Activated CD8-positive, alpha-beta T cell treated with anti-CD3 and anti-CD28 coated beads, Interleukin-2, amount 10 ng/mL, durations not matched to agents 7 days and 5 days (primary cell): Measurements from ENCODE around the gene CSNK2A1. TPM values are rescaled to one million over a fixed set of nuclear protein-coding genes. Genes with fewer than 3 reads are reported as not detected.
"Not testable (repeated sequence)": the region's sequence is repeated elsewhere in the genome, so short reads cannot be mapped to it uniquely, and the experiment has no call there.

ENCODE experiments used
- ATAC-seq: fragments of 150-1000 bp; cut with Tn5 transposase; one replicate; pipeline ENCODE4 v1.10.0; 2021; ENCODE audit warnings: moderate library complexity
- CTCF ChIA-PET: fragments of 350-600 bp; sonication (Branson Sonifier 250); formaldehyde crosslinking; loops from one replicate; lab custom pipeline; 2021; ENCODE audit warnings: antibody characterized with exemption; lab: Charles Lee
- POLR2A ChIA-PET: fragments of 350-600 bp; sonication (Branson Sonifier 250); formaldehyde crosslinking; loops from one replicate; lab custom pipeline; 2021; ENCODE audit warnings: antibody characterized with exemption; lab: Charles Lee
- DNase-seq: peaks from one replicate; pipeline ENCODE4 v3.0.0-alpha.2; 2020
- H3K27ac Mint-ChIP-seq: one replicate; pipeline ENCODE4 v1.8.0; 2021; ENCODE audit warnings: mild to moderate bottlenecking, mixed read lengths
- H3K27me3 Mint-ChIP-seq: one replicate; pipeline ENCODE4 v1.8.0; 2021; ENCODE audit warnings: low read depth, mixed read lengths
- H3K36me3 Mint-ChIP-seq: one replicate; pipeline ENCODE4 v1.8.0; 2021; ENCODE audit warnings: low read depth, mixed read lengths
- H3K4me1 Mint-ChIP-seq: one replicate; pipeline ENCODE4 v1.8.0; 2021; ENCODE audit warnings: low read depth, mixed read lengths
- H3K4me3 Mint-ChIP-seq: one replicate; pipeline ENCODE4 v1.8.0; 2021; ENCODE audit warnings: mild to moderate bottlenecking, mixed read lengths
- H3K9me3 Mint-ChIP-seq: one replicate; pipeline ENCODE4 v1.8.0; 2022; ENCODE audit warnings: mixed read lengths; ENCODE audit not compliant: insufficient read depth
- total RNA-seq, 2 experiments: library from RNA; stranded (reverse); gene quantifications; one replicate each; pipeline ENCODE4 v1.2.3, GENCODE V29; 2021

Gene CSNK2A1
- 100 to 1,000 TPM; 116 to 121 TPM for total RNA-seq

- ATAC-seq: peak; percentile 97
- H3K4me1 Mint-ChIP-seq: peaks cover 42% of the 10 kb centered on the region
- POLR2A ChIA-PET: interaction anchor here (1.0 to 2.0 kb wide), 6 partner anchors 12 to 290 kb away, joined by 3 to 8 read pairs (median 3); partner anchors contain the start of gene FAM110A
- H3K27ac Mint-ChIP-seq: peak within 1 kb of the TSS; percentile 94
- H3K27me3 Mint-ChIP-seq: peaks cover 8% of the 10 kb centered on the region
- peaks cover 45% of the 10 kb centered on the region for H3K36me3 Mint-ChIP-seq
- peak within 1 kb of the TSS; percentile 81 for H3K4me3 Mint-ChIP-seq
- H3K9me3 Mint-ChIP-seq: peaks cover 3% of the 10 kb centered on the region
- DNase-seq: peak; percentile 97
- CTCF ChIA-PET: interaction anchor here (1.1 to 2.5 kb wide), 6 partner anchors 18 to 212 kb away, joined by 3 to 11 read pairs (median 4); no protein-coding TSS in a partner anchor
Observed at GRCh38 chr20:543369-544152, at the start of gene CSNK2A1. CSNK2A1 (minus strand) TSS chr20:543790; CDS start chr20:508551, 35,239 bp downstream.

GRCh38 chr20:592506-592905 lies 48.9 kb upstream of the CSNK2A1 start:
- H3K4me3 Mint-ChIP-seq: no peak overlapping the region
- DNase-seq: no peak
- ChIA-PET POLR2A (no interaction called here), CTCF (no interaction called here)
- peaks cover 2% of the 10 kb centered on the region for H3K27me3 Mint-ChIP-seq
- H3K9me3 Mint-ChIP-seq: no peaks in the 10 kb centered on the region
- H3K36me3 Mint-ChIP-seq: no peaks in the 10 kb centered on the region
- no peaks in the 10 kb centered on the region for H3K4me1 Mint-ChIP-seq
- no peak overlapping the region for H3K27ac Mint-ChIP-seq
- ATAC-seq: no peak

GRCh38 chr20:591941-592340 lies 48.4 kb upstream of the CSNK2A1 start:
- ATAC-seq: no peak
- no peak overlapping the region for H3K4me3 Mint-ChIP-seq
- H3K4me1 Mint-ChIP-seq: no peaks in the 10 kb centered on the region
- no peak for DNase-seq
- ChIA-PET CTCF (no interaction called here), POLR2A (no interaction called here)
- H3K9me3 Mint-ChIP-seq: no peaks in the 10 kb centered on the region
- H3K36me3 Mint-ChIP-seq: no peaks in the 10 kb centered on the region
- peaks cover 2% of the 10 kb centered on the region for H3K27me3 Mint-ChIP-seq
- no peak overlapping the region for H3K27ac Mint-ChIP-seq

- peaks cover 1% of the 10 kb centered on the region for H3K27me3 Mint-ChIP-seq
- no peak overlapping the region for H3K4me3 Mint-ChIP-seq
- no peaks in the 10 kb centered on the region for H3K4me1 Mint-ChIP-seq
- CTCF ChIA-PET: no interaction called here
- H3K9me3 Mint-ChIP-seq: no peaks in the 10 kb centered on the region
- ATAC-seq: no peak
- H3K36me3 Mint-ChIP-seq: no peaks in the 10 kb centered on the region
- H3K27ac Mint-ChIP-seq: no peak overlapping the region
- no peak for DNase-seq
- POLR2A ChIA-PET: no interaction called here
Observed at GRCh38 chr20:588932-589672, 45.5 kb upstream of the CSNK2A1 start.

- ATAC-seq: no peak
- H3K4me3 Mint-ChIP-seq: no peak overlapping the region
- H3K27me3 Mint-ChIP-seq: peaks cover 1% of the 10 kb centered on the region
- no peak overlapping the region for H3K27ac Mint-ChIP-seq
- POLR2A ChIA-PET: no interaction called here
- no peaks in the 10 kb centered on the region for H3K4me1 Mint-ChIP-seq
- no peaks in the 10 kb centered on the region for H3K9me3 Mint-ChIP-seq
- CTCF ChIA-PET: no interaction called here
- DNase-seq: no peak
- H3K36me3 Mint-ChIP-seq: no peaks in the 10 kb centered on the region
Observed at GRCh38 chr20:588476-588875, 44.9 kb upstream of the CSNK2A1 start.

GRCh38 chr20:584971-585301 lies 41.3 kb upstream of the CSNK2A1 start:
- ChIA-PET POLR2A (interaction anchor here (0.7 kb wide), 1 partner anchor 513 kb away, joined by 3 read pairs; no protein-coding TSS in a partner anchor), CTCF (no interaction called here)
- Mint-ChIP-seq H3K27me3 (peaks cover 1% of the 10 kb centered on the region), H3K27ac (no peak overlapping the region), H3K36me3 (no peaks in the 10 kb centered on the region), H3K4me1 (no peaks in the 10 kb centered on the region), H3K4me3 (no peak overlapping the region), H3K9me3 (no peaks in the 10 kb centered on the region)
- ATAC-seq: no peak
- DNase-seq: no peak

GRCh38 chr20:584161-584970 lies 40.8 kb upstream of the CSNK2A1 start:
- no peaks in the 10 kb centered on the region for H3K36me3 Mint-ChIP-seq
- DNase-seq: no peak

GRCh38 chr20:582204-582603 lies 38.6 kb upstream of the CSNK2A1 start:
- H3K4me1 Mint-ChIP-seq: no peaks in the 10 kb centered on the region
- no peaks in the 10 kb centered on the region for H3K36me3 Mint-ChIP-seq
- POLR2A ChIA-PET: no interaction called here
- CTCF ChIA-PET: no interaction called here
- H3K4me3 Mint-ChIP-seq: no peak overlapping the region
- DNase-seq (no peak), ATAC-seq (no peak)
- H3K27ac Mint-ChIP-seq: no peak overlapping the region
- H3K27me3 Mint-ChIP-seq: peaks cover 1% of the 10 kb centered on the region
- H3K9me3 Mint-ChIP-seq: no peaks in the 10 kb centered on the region

More at GRCh38 chr20:584161-584970, 40.8 kb upstream of the CSNK2A1 start:
- H3K27me3 Mint-ChIP-seq: peaks cover 1% of the 10 kb centered on the region
- no peak overlapping the region for H3K4me3 Mint-ChIP-seq
- no peaks in the 10 kb centered on the region for H3K4me1 Mint-ChIP-seq
- H3K27ac Mint-ChIP-seq: no peak overlapping the region
- no peaks in the 10 kb centered on the region for H3K9me3 Mint-ChIP-seq
- POLR2A ChIA-PET: interaction anchor here (0.7 kb wide), 1 partner anchor 513 kb away, joined by 3 read pairs; no protein-coding TSS in a partner anchor
- CTCF ChIA-PET: no interaction called here
- no peak for ATAC-seq

GRCh38 chr20:578940-579690 lies 35.5 kb upstream of the CSNK2A1 start:
- H3K27me3 Mint-ChIP-seq, CTCF ChIA-PET, H3K9me3 Mint-ChIP-seq, H3K27ac Mint-ChIP-seq, POLR2A ChIA-PET, H3K4me1 Mint-ChIP-seq, DNase-seq, H3K4me3 Mint-ChIP-seq, H3K36me3 Mint-ChIP-seq, ATAC-seq: not testable (repeated sequence)

GRCh38 chr20:577167-577791 lies 33.7 kb upstream of the CSNK2A1 start:
- no peak overlapping the region for H3K4me3 Mint-ChIP-seq
- CTCF ChIA-PET: interaction anchor here (0.8 to 2.3 kb wide), 2 partner anchors 16 to 68 kb away, joined by 3 to 5 read pairs; no protein-coding TSS in a partner anchor
- H3K36me3 Mint-ChIP-seq: no peaks in the 10 kb centered on the region

More at GRCh38 chr20:577167-577791, 33.7 kb upstream of the CSNK2A1 start:
- no peak for ATAC-seq
- DNase-seq: no peak
- H3K27ac Mint-ChIP-seq: no peak overlapping the region
- no peaks in the 10 kb centered on the region for H3K9me3 Mint-ChIP-seq
- POLR2A ChIA-PET: no interaction called here
- H3K4me1 Mint-ChIP-seq: no peaks in the 10 kb centered on the region
- peaks cover 7% of the 10 kb centered on the region for H3K27me3 Mint-ChIP-seq
